PFSK-1 (cell line): ENCODE results near the gene TOX4.

Experiments used
- REST ChIP-seq, 2 experiments: IDR thresholded peaks; 2 replicates each; pipeline versions ENCODE4 v1.6.1 to v1.8.0; 2011 to 2012; ENCODE audit warnings: low read depth in 2 of 2, low read length in 2 of 2, control low read depth in 1 of 2, inconsistent platforms in 1 of 2, mild to moderate bottlenecking in 1 of 2, moderate library complexity in 1 of 2; ENCODE audit not compliant: insufficient read depth in 1 of 2
- TAF1 ChIP-seq: IDR thresholded peaks from 2 replicates; pipeline ENCODE4 v1.6.1; 2012; ENCODE audit warnings: low read length, control low read depth, borderline replicate concordance; ENCODE audit not compliant: insufficient read depth

DNA sequence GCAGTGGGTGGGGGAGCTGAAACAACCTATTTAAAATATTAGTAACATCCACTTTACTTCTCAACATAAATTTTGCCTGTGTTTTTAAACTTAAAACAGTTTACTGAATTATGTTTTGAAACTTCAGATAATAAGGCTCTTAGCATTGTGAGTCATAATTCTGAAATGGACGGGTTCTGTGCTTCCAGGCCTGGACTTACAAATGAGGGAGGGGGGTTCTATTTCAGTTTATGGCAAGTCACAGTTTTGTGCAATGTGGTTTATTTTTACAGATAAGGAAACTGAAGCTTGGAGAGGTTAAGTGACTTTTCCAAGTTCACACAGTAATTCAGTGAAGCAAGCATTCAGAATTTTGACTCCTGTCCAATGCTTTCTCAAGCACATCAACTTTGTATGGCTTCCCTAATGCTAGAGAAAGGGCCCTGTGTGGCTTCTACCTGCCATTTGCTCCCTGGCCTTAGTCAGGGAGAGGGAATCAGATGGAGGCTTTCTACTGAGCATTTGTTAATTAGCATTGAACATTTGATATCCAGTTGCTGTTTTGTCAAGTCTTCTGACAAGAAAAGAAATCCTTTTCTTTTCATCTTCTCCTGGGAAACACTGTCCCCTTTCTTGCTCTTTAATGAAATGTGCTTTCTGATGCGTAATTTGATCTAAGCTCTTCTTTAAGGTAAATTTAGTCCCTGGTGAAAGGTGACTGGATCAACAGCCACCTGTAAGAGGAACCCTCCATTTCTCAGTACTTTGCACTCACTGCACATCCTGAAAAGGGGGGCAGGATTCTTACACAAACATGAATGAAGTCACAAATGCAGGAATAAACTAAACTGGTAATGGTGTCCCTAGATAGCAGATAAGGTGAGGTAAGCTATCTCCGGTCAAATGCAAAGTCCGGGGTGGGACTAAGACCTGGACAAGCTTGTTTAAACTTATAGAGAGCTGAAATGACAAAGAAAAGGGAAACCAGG lies 51.7 kb downstream of the TOX4 start:
- TF ChIP-seq REST (IDR thresholded peaks at IDR 0.05; ENCODE audit: insufficient read depth in 1 of 2, low read depth in 2 of 2, low read length in 2 of 2) (no peak), TAF1 (no peak)
